Measurements from ENCODE around the gene NKAIN4. TPM values are rescaled to one million over a fixed set of nuclear protein-coding genes. Genes with fewer than 3 reads are reported as not detected.

NKAIN4 gene
- polyA plus RNA-seq, 3 donors = 21.8 to 41.3 (median 36.6) TPM

DNA sequence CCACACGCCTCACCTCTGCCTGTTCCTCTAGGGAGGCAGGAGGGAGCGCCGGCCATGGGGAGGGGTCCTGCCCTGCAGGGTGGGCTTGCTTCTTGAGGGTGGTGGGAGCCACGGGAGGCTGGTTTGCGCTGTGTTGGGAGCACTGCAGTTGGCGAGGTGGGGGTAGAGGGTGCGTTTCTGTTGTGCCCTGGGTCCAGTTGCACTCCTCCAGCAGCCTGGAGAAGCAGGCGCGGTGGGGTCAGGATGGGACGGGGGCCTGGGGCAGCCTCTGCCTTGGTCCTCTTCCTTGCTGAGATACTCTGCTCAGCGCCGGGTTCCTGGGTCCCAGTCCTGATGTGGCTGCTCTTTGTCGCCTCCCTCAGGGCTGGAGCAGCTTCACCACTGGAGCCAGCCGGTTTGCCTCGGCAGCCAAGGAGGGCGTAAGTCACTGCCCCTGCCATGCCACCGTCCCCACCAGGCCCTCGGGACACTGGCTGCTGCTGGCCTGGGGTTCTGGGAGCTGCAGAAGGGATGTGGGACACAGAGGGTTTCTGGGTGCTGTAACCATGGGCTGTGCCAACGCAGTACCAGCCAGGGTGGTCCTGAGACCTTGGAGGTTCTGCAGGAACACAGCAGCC, 26.8 kb upstream of the NKAIN4 start:
- DNase-seq (ENCODE audit: extremely low read depth in 1 of 11, low read depth in 9 of 11, low spot score in 4 of 11) = no peak

DNA sequence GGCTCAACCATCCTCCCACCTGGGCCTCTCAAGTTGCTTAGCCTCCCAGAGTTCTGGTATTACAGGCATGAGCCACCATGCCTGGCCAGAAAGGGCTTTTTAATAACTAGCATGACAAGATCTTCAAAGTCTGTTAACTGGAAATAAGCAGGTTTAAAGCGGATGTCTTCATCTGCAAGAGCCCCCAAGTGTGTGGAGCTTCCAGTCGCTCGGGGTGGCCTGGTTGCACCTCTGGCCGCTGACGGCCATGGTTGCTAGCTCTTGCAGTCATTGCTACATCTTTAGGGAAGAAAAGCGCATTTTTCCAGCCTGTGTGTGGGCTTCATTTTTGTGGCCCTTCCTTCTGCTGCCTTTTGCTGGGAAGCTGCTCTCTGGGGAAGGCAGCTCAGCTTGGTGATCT, 26.1 kb upstream of the NKAIN4 start:
- DNase-seq (ENCODE audit: extremely low read depth in 1 of 11, low read depth in 9 of 11, low spot score in 4 of 11) = no peak

DNA sequence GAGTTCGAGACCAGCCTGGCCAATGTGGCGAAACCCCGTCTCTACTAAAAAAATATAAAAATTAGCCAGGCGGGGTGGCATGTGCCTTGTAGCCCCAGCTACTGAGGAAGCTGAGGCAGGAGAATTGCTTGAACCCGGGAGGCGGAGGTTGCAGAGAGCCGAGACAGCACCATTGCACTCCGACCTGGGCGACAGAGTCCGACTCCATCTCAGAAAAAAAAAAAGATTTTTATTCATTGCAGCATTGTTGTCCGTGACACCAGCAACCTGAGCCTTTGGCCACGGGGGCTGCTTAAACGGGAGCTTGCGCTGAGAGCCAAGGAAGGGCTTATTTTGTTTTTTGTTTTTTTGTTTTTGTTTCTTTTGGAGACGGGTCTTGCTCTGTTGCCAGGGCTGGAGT, 25.7 kb upstream of the NKAIN4 start:
- DNase-seq (ENCODE audit: extremely low read depth in 1 of 11, low read depth in 9 of 11, low spot score in 4 of 11) = no peak

DNA sequence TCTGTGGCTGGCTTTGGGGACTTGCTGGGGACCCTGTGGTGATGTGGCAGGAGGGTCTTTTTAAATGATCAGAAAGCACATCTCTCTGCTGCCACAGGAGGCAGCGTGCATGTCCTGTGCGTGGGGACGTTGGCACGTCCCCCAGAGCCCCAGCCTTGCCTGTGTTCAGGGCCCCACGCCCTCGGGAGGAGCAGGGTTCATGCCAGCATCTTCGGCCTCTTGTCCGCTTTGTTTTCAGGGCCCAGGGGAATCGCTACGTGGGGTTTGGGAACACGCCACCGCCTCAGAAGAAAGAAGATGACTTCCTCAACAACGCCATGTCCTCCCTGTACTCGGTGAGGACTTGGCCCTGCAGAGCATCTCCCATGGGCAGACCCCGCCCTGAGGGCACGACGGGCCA, 24.4 kb upstream of the NKAIN4 start:
- no peak for DNase-seq (ENCODE audit: extremely low read depth in 1 of 11, low read depth in 9 of 11, low spot score in 4 of 11)

DNA sequence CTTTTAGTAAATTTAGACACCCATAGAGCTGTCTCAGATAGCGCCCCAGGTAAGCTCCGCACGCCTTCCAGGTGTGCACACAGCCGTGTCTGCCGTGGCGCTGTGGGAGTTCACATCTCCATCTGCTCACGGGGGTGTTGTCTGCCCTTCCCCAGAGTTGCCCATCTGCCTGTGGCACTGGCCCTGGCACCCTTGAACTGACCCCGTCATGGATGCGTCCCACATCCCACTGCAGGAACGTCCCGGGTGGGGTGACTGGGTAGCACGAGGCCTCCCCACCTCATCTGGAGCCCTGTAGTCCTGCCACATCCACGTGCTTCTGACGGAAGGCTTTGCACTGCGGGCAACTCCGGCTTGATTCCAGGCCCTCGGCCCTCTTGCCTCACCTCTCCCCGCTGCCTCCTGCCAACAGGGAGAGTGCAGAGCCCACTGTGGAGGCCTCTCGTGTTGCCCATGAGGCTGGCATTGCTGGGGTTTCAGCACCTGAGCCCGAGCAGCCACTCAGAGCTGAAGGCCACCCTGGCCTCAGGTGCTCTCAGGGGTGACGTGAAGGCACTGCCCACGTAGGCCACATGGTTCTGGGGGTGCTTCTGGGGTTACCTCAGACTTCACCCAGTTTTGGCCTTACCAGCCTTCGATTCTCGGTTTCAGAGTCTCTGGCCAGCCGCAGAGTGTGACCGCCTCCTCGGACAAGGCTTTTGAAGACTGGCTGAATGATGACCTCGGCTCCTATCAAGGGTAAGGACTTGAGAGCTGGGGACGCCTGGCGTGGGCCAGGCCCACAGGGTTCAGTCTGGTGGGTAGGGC, 23.4 kb upstream of the NKAIN4 start:
- no peak for DNase-seq (ENCODE audit: extremely low read depth in 1 of 11, low read depth in 9 of 11, low spot score in 4 of 11)

DNA sequence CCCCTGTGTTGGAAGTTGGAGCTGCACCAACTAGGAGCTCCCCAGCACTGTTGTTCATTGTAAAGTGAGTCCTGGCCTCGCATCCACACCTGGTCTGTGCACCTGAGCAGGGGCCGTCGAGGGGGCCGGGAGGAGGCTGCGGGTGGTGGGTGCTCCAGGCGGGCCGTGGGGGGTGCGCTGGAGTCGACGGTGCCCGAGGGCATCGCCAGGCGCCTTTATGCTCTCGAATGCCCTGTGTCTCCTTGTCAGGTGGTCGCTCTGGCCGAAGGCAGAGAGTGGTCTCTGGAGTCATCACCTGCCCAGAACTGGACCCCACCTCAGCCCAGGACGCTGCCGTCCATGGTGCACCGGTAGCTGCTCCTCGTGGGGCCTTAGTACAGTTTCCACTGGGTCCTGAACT, 22.7 kb upstream of the NKAIN4 start:
- DNase-seq (ENCODE audit: extremely low read depth in 1 of 11, low read depth in 9 of 11, low spot score in 4 of 11) = no peak

DNA sequence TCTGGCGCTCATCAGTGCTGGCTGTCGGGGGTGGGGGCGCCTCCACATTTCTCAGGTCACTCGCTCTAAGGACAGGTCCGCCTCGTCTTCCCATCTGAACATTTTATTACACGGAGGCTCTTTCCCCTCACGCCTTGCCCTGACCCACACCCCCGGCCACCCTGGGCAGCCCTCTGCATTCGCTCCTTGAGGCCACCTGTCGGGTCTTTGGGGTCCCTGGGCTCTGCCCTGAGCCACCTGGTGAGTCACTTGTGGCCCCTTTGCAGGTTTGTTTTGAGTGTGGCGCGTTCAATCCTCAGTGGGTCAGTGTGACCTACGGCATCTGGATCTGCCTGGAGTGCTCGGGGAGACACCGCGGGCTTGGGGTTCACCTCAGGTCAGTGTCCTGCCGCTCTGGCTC, 21.6 kb upstream of the NKAIN4 start:
- no peak for DNase-seq (ENCODE audit: extremely low read depth in 1 of 11, low read depth in 9 of 11, low spot score in 4 of 11)

DNA sequence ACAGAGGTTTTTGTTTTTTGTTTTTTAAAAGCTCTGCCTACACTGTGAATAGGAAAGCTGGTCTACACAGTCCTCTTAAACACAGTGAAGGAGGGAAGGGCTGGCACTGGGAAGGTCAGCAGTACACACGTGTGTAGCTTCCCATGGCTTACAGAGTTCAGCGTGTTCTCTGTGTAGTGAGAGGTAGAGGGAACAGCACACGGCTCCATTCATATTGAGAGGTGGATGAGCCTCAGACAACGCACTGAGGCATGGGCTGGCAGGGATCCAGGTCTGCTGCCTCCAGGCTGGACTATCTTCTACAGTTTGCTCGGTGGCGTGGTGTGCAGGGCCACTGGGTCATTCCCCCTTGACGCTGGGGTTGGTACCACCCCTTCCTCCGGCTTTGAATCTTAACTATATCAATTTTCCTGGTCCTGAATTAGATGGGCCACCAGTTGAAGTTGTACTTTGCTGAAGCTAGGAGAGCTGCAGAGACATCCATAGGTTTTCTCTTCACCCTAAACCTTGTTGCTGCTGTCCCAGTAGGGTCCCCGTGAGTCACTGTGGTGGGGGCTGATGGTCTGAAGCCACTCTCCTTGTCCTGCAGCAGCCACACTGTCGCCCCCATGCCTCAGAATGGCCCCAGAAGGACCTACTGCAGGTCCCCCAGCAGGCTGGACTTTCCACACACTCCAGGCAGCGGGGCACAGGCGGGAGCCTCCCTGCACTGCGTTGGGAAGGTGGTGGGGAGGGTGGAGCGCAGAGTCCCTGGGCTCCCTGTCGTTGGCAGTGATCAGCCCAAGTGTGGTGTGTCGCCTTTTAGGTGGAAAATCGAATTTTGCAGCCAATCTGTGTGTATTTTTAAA, 20.3 kb upstream of the NKAIN4 start:
- DNase-seq (ENCODE audit: extremely low read depth in 1 of 11, low read depth in 9 of 11, low spot score in 4 of 11) = no peak

DNA sequence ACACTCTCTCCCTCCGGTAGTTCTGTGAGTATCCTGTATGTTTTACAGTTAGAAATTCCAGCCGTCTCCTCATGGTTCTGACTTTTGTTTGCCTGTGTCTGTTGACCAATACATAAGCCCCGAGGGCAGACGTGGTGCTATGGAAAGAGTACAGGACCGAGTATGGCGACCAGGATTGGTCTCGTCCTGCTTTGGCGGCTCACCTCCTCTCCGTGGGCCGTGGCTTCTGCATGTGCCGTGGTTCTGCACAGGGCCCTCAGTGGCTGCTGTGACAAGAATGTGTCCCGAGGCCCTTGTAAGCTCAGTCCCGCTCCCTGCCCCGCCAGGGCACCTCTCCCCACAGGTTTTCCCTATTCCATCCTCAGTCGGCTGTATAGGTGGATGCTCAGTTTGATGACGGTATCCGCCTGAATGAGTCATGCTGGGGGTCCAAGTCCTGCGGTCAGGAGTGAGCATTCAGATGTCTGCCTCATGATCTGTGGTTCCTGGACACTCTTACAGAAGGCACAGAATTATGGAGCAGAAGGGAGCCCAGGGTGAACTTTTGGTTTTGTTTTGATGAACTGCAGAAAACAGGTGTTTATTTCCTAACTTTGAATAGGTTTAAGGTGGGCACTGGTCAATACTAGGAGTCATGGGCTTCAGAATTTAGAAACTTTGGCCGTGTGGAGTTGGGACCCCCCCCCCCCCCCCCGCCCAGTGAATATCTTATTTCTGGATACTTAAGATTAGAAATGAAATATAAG, 19.5 kb upstream of the NKAIN4 start:
- DNase-seq (ENCODE audit: extremely low read depth in 1 of 11, low read depth in 9 of 11, low spot score in 4 of 11) = no peak

DNA sequence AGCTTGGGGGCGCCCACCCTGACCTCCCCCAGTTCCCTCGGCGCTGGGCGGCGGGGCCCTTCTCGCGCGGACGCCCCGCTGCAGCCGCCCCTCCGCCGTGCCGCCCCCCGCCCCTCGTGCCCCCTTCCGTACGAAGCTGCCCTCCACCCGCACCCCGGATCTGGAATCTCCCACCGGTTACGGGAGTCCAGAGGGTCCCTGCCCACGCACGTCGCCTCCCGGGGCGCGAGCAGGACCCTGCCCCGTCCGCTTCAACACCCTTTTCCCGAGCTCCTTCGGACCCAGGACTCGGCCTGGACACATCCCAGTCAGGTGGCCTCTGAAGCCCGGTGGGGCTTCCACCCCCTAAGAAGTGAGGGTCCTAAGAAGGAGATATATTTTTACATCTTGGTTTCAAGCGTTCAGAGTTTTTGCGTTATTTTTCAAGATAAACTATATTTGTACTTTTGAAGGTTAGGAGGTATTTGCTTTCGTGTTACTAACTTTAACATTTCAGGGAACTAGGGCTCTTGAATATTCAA, 18.9 kb upstream of the NKAIN4 start:
- no peak for DNase-seq (ENCODE audit: extremely low read depth in 1 of 11, low read depth in 9 of 11, low spot score in 4 of 11)

DNA sequence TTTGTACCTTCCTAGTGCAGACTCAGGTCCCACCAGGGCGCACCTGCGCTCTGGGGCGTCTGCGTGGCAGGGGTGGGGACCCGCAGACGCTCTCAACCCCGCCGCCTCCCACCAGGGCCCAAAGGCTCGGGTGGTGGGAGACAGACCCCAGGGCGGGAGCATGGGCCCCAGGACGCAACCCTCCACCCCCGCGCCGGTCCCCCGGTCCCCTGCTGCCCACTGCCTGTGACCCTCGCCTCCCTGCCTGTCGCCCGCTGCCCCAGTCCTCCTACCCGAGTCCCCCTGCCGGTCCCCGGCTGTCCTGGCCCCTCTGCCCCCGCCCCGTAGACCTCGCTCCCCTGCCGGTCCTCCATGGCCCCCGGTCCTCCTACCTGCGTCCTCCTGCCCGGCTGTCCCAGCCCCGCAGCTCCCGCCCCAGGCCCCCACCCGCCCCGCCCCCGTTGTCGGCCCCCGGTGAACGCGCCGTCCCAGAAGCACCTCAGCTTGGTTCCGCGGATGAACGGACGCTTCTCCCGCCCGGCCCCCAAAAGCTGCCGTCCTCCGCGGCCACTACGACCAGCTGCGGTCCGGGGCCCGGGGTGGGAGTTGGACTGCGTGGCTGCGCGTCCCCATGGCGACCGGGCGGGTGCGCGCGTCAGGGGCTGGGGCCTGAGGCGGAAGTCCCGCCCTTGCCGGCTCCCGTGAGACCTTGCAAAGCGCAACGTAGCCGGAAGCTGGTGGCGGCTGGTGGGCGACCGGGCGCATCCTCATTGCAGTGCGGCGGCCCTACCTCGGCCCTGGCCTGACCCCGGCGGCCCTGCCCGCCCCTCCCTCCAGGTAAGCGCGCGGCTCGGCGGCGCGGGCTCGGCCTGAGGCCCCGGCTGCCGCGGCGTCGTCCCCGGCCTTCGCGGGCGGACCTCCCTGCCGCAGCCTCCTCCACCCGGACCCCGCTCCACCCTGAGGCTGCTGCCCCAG, 18.1 kb upstream of the NKAIN4 start, which contains the start of gene ARFGAP1:
ARFGAP1 (plus strand) TSS at position 709 of the 954 bp plus-strand sequence. CDS start 2,768 bp downstream, outside the sequence.
- DNase-seq (ENCODE audit: extremely low read depth in 1 of 11, low read depth in 9 of 11, low spot score in 4 of 11) = peak; percentile 74 to 93 (median 90)

DNA sequence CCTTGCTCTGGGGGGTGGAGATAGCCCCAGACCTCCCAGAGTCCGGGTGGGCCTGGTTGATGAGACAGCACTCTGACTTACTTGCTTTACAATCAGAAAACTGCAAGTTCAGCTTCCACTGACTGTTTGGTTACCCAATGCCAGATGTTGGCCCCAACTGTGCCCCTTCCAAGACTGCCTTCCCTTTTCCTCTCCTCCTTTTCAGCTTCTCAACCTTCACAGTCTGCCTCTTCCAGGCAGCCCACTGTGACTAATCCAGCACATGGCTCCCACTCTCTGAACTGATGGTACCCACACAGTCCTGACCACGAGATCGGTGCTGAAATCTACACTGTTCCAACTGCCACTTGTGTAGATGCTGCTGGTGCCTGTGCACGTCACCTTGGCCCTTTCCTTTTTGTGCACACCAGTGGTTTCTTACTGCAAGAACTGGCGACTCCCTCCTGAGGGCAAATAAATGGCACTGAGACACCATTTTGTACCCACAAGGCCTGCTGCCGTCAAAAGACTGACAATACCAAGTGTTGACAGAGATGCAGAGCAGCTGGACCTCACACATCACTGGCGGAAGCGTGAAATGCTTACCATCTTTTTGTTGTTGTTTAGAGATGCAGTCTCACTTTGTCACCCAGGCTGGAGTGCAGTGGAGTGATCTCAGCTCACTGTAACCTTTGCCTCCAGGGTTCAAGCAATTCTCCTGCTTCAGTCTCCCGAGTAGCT, 16.5 kb upstream of the NKAIN4 start:
- DNase-seq (ENCODE audit: extremely low read depth in 1 of 11, low read depth in 9 of 11, low spot score in 4 of 11) = no peak

DNA sequence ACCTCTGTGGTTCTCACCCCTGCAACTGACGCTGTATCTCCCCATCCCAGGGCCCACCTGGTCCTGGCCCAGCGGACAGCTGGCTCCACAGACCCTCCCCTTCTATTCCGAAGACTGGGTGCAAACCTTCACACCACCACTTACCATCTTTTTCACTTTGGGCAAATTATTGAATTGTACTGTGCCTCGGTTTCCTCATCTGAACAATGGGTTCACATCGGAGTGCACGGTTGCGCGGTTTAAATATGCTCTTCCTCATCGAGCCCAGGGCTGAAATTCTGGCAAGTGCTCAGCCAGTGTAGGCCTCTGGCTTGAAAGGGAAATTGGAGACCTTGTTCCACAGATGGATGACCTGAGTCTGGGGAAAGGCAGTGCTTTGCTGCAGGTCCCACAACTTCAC, 15.5 kb upstream of the NKAIN4 start:
- no peak for DNase-seq (ENCODE audit: extremely low read depth in 1 of 11, low read depth in 9 of 11, low spot score in 4 of 11)

DNA sequence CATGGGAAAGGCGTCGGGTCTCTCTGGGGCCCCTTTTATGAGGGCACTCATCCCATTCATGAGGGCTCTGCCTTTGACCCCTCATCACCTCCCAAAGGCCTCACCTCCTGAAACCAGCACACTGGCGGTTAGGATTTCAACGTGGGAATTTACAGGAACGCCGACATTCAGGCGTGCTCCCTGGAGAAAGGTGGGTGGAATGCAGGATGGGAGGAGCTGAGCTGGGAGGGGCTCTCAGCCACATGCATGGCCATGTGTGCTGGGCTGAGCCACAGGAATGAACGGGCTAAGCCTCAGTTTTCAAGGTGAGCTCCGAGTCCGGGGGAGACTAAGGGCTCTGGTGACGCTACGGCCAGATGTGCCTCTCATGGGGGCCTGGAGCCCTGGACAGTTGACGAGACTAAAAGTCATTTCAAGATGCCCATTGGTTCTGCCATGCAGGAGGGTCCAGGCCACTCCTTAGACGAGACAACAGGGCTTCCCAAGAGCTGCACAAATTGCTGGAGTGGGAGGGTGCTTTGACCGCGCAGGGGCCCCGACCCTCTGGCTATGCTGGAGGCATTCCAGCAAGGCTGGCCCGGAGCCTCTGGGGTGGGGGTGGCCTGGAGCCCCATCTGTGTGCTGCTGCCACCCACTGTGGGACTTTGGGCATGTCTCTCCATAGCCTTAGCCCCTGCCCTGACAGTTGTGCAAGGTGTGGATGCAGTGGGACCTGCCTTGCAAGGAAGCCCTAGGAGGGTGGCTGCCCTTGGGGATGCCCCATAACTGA, 14.6 kb upstream of the NKAIN4 start:
- no peak for DNase-seq (ENCODE audit: extremely low read depth in 1 of 11, low read depth in 9 of 11, low spot score in 4 of 11)

DNA sequence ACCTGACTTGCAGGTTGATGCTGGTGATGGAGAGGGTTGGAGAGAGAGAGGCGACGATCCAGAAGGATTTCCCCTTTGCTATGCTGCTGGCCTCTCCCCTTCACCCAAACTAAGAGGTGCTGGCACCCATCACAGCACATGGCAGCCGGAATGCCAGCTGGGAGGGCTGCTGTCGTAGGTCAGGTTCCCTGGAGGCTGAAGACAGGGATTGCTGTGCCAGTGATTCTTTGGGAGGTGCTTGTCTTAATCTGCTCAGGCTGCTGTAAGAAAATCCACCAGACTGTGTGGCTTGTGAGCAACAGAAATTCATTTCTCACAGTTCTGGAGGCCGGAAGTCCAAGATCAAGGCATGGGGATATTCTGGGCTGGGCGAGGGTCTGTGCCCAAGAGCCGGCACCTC, 14.0 kb upstream of the NKAIN4 start:
- no peak for DNase-seq (ENCODE audit: extremely low read depth in 1 of 11, low read depth in 9 of 11, low spot score in 4 of 11)

DNA sequence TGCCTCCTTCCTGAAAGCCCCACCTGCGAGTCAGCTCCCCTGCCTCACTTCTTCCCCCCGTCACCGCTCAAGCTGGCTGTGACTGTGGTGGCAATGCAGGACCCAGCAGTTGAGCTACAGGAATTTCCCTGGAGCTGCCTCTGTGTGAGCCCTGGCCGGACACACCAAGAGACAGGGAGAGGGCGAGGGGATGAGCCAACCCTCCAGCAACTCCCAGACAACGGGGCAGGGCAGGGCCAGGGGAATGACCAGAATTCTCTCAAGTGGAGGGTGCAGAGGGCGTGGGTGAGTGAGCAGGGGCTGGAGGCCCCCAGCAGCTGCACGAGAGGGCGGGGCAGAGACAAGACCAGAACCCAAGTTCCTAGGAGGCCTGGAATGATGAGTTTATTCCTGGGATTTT, 13.4 kb upstream of the NKAIN4 start:
- DNase-seq (ENCODE audit: extremely low read depth in 1 of 11, low read depth in 9 of 11, low spot score in 4 of 11) = no peak

Data from renal cortex interstitium (tissue), 11 donors.